ENCODE data around the gene KCNN1. TPM values are rescaled to one million over a fixed set of nuclear protein-coding genes. Genes with fewer than 3 reads are reported as not detected.

KCNN1 gene
- total RNA-seq, 1 experiment from 2014 or later: 9.2 TPM

GRCh38 chr19:18009412-18010066, 42.6 kb downstream of the KCNN1 start:
- TF ChIP-seq CTCF (conservative IDR thresholded peaks at IDR 0.05): no peak
- no peak overlapping the region for H2BK12ac ChIP-seq (ENCODE audit: insufficient read length, low read depth, low read length)
- H3K36me3 Mint-ChIP-seq (ENCODE audit: insufficient read depth in 1 of 3, low read depth in 3 of 3): peaks cover 2 to 18% (median 13%) of the 10 kb centered on the region in 3 experiments
- H2AFZ ChIP-seq (ENCODE audit: low read length): no peak overlapping the region
- no peak overlapping the region for H3K18ac ChIP-seq (ENCODE audit: insufficient read length, low read depth, low read length)
- no peak overlapping the region for H3K27ac Mint-ChIP-seq
- H3K23me2 ChIP-seq (ENCODE audit: insufficient read length, low read depth, low read length, poor library complexity, severe bottlenecking): peaks cover 8% of the 10 kb centered on the region
- H2BK5ac ChIP-seq (ENCODE audit: insufficient read length, low read length): no peak overlapping the region
- H4K91ac ChIP-seq (ENCODE audit: insufficient read length, low read depth, low read length): no peak overlapping the region
- no peak overlapping the region for H2AK5ac ChIP-seq (ENCODE audit: insufficient read length, low read length)
- no peaks in the 10 kb centered on the region for H3K27me3 ChIP-seq (ENCODE audit: insufficient read depth, low read length)
- H3K9me3 ChIP-seq (ENCODE audit: control insufficient read depth, low read depth, low read length): no peaks in the 10 kb centered on the region
- H3T11ph ChIP-seq (ENCODE audit: low read length): no peak overlapping the region
- H3K79me1 ChIP-seq (ENCODE audit: insufficient read depth, low read depth, low read length, poor library complexity, severe bottlenecking): no peaks in the 10 kb centered on the region
- peaks cover 3% of the 10 kb centered on the region for H3K27me3 Mint-ChIP-seq (ENCODE audit: low read depth)
- H3K9ac ChIP-seq (ENCODE audit: extremely low read depth, insufficient read length, low read length): no peak overlapping the region
- H3K14ac ChIP-seq (ENCODE audit: insufficient read depth, low read length): no peak overlapping the region
- no peak overlapping the region for H3K56ac ChIP-seq (ENCODE audit: insufficient read length, low read depth, low read length)
- H3K23ac ChIP-seq (ENCODE audit: insufficient read length, low read depth, low read length): no peak overlapping the region
- WGBS (ENCODE audit: extremely low coverage, insufficient read length, low lambda C conversion rate): no CpG with 5 or more reads among the region's 37 CpGs
- H2BK120ac ChIP-seq (ENCODE audit: low read depth, low read length, poor library complexity, severe bottlenecking): no peak overlapping the region
- no peak overlapping the region for H4K8ac ChIP-seq (replicated peaks; ENCODE audit: insufficient read length, low read depth, low read length)
- H3K9me3 Mint-ChIP-seq: peaks cover 3 to 6% of the 10 kb centered on the region in 2 experiments
- no peaks in the 10 kb centered on the region for H3K4me1 ChIP-seq (ENCODE audit: insufficient read depth, low read length)
- H4K20me1 ChIP-seq (ENCODE audit: control insufficient read depth, insufficient read depth, insufficient read length): no peaks in the 10 kb centered on the region
- no peak overlapping the region for H4K5ac ChIP-seq (ENCODE audit: insufficient read length, low read depth, low read length)
- no peak for DNase-seq
- H3K4me1 Mint-ChIP-seq: peaks cover 4 to 12% of the 10 kb centered on the region in 2 experiments
- no peak overlapping the region for H2BK15ac ChIP-seq (ENCODE audit: low read depth, low read length)
- no peak overlapping the region for H2BK20ac ChIP-seq (ENCODE audit: low read depth, low read length, poor library complexity, severe bottlenecking)
- no peak overlapping the region for H3K27ac ChIP-seq (ENCODE audit: insufficient read length, low read depth, low read length)
- H3K4me3 Mint-ChIP-seq: no peak overlapping the region
- no peaks in the 10 kb centered on the region for H3K79me2 ChIP-seq (ENCODE audit: insufficient read depth, low read length)
- no peak overlapping the region for H3K4me2 ChIP-seq (ENCODE audit: insufficient read depth, insufficient read length, low read length)
- H3K4ac ChIP-seq (ENCODE audit: low read depth, low read length): no peak overlapping the region

Data from H9 (cell line).